Activated CD4-positive, alpha-beta T cell treated with anti-CD3 and anti-CD28 coated beads, Interleukin-2, amount 10 ng/mL, durations not matched to agents 24 days and 14 days (primary cell): Measurements from ENCODE around the gene RELCH. TPM values are rescaled to one million over a fixed set of nuclear protein-coding genes. Genes with fewer than 3 reads are reported as not detected.

ENCODE experiments used
- DNase-seq: peaks from one replicate; pipeline ENCODE4 v3.0.0; 2022
- H3K27ac Mint-ChIP-seq: one replicate; pipeline ENCODE4 v1.8.0; 2022; ENCODE audit warnings: mild to moderate bottlenecking, mixed read lengths
- H3K27me3 Mint-ChIP-seq: one replicate; pipeline ENCODE4 v1.8.0; 2022; ENCODE audit warnings: mixed read lengths
- H3K36me3 Mint-ChIP-seq: one replicate; pipeline ENCODE4 v1.8.0; 2022; ENCODE audit warnings: low read depth, mild to moderate bottlenecking, mixed read lengths
- H3K4me1 Mint-ChIP-seq: one replicate; pipeline ENCODE4 v1.8.0; 2021; ENCODE audit warnings: mixed read lengths
- H3K4me3 Mint-ChIP-seq: one replicate; pipeline ENCODE4 v1.8.0; 2022; ENCODE audit warnings: mild to moderate bottlenecking, moderate library complexity, mixed read lengths
- H3K9me3 Mint-ChIP-seq: one replicate; pipeline ENCODE4 v1.8.0; 2021; ENCODE audit warnings: mixed read lengths
- intact Hi-C: fragments of 100-400 bp; cut with micrococcal nuclease; formaldehyde crosslinking; loops from one replicate; pipeline ENCODE4 v1.15.1; 2023
- total RNA-seq: library from RNA; stranded (reverse); gene quantifications from 2 replicates; pipeline ENCODE4 v1.2.3, GENCODE V29; 2022

The RELCH gene
- total RNA-seq, 1 donor from 2014 or later, result 31.1 TPM

- no peak for DNase-seq
- peaks cover 4% of the 10 kb centered on the region for H3K4me1 Mint-ChIP-seq
- no peaks in the 10 kb centered on the region for H3K9me3 Mint-ChIP-seq
- H3K4me3 Mint-ChIP-seq, result no peak overlapping the region
- peaks cover 2% of the 10 kb centered on the region for H3K36me3 Mint-ChIP-seq
- intact Hi-C loops, result no loop called here
- H3K27ac Mint-ChIP-seq, result no peak overlapping the region
- H3K27me3 Mint-ChIP-seq, result no peaks in the 10 kb centered on the region
Observed at GRCh38 chr18:62175521-62175920, 11.5 kb upstream of the RELCH start.

- Mint-ChIP-seq H3K4me3 (no peak overlapping the region), H3K27me3 (no peaks in the 10 kb centered on the region), H3K27ac (no peak overlapping the region), H3K36me3 (peaks cover 2% of the 10 kb centered on the region), H3K9me3 (no peaks in the 10 kb centered on the region), H3K4me1 (peaks cover 4% of the 10 kb centered on the region)
- intact Hi-C loops, result no loop called here
- DNase-seq, result no peak
Observed at GRCh38 chr18:62177271-62177670, 9.8 kb upstream of the RELCH start.

- Mint-ChIP-seq H3K4me1 (peaks cover 8% of the 10 kb centered on the region), H3K27ac (no peak overlapping the region), H3K36me3 (peaks cover 5% of the 10 kb centered on the region), H3K27me3 (no peaks in the 10 kb centered on the region), H3K4me3 (no peak overlapping the region), H3K9me3 (no peaks in the 10 kb centered on the region)
- DNase-seq, result no peak
- intact Hi-C loops, result no loop called here
Observed at GRCh38 chr18:62179213-62179612, 7.8 kb upstream of the RELCH start.

- no peaks in the 10 kb centered on the region for H3K9me3 Mint-ChIP-seq
- intact Hi-C loops, result no loop called here
Observed at GRCh38 chr18:62182220-62182619, 4.8 kb upstream of the RELCH start.

GRCh38 chr18:62183578-62184195 is 3.4 kb upstream of the RELCH start:
- Mint-ChIP-seq H3K27me3 (no peaks in the 10 kb centered on the region), H3K27ac (no peak overlapping the region), H3K4me3 (no peak overlapping the region), H3K36me3 (peaks cover 14% of the 10 kb centered on the region), H3K9me3 (no peaks in the 10 kb centered on the region), H3K4me1 (peaks cover 22% of the 10 kb centered on the region)
- intact Hi-C loops, result loop anchor here (1.0 kb wide), 1 partner anchor 66 kb away; no protein-coding TSS in a partner anchor
- DNase-seq, result peak; percentile 87

More at GRCh38 chr18:62182220-62182619, 4.8 kb upstream of the RELCH start:
- no peak for DNase-seq
- H3K36me3 Mint-ChIP-seq, result peaks cover 10% of the 10 kb centered on the region
- no peak overlapping the region for H3K4me3 Mint-ChIP-seq
- no peaks in the 10 kb centered on the region for H3K27me3 Mint-ChIP-seq
- H3K4me1 Mint-ChIP-seq, result peaks cover 17% of the 10 kb centered on the region
- H3K27ac Mint-ChIP-seq, result no peak overlapping the region

- H3K4me3 Mint-ChIP-seq, result peak overlapping the region; percentile 100
Observed at GRCh38 chr18:62186499-62186773, 619 bp upstream of the RELCH start.

GRCh38 chr18:62187543-62188510 is 772 bp downstream of the RELCH start:
- peak overlapping the region; percentile 100 for H3K4me3 Mint-ChIP-seq
- H3K9me3 Mint-ChIP-seq, result peaks cover 5% of the 10 kb centered on the region
- peak; percentile 73 for DNase-seq
- peaks cover 38% of the 10 kb centered on the region for H3K36me3 Mint-ChIP-seq
- H3K27me3 Mint-ChIP-seq, result no peaks in the 10 kb centered on the region
- intact Hi-C loops, result loop anchor here (1.0 to 5.0 kb wide), 8 partner anchors 61 to 1234 kb away; partner anchors contain the start of genes PHLPP1, TNFRSF11A and VPS4B
- peaks cover 50% of the 10 kb centered on the region for H3K4me1 Mint-ChIP-seq
- H3K27ac Mint-ChIP-seq, result peak overlapping the region; percentile 97

More at GRCh38 chr18:62186499-62186773, 619 bp upstream of the RELCH start:
- Mint-ChIP-seq H3K36me3 (peaks cover 26% of the 10 kb centered on the region), H3K4me1 (peaks cover 39% of the 10 kb centered on the region), H3K27ac (peak overlapping the region; percentile 97), H3K27me3 (no peaks in the 10 kb centered on the region), H3K9me3 (no peaks in the 10 kb centered on the region)
- intact Hi-C loops, result loop anchor here (2.0 to 5.0 kb wide), 4 partner anchors 138 to 796 kb away; partner anchors contain the start of gene TNFRSF11A
- no peak for DNase-seq

- Mint-ChIP-seq H3K27ac (no peak overlapping the region), H3K27me3 (no peaks in the 10 kb centered on the region), H3K4me1 (peaks cover 54% of the 10 kb centered on the region), H3K36me3 (peaks cover 41% of the 10 kb centered on the region), H3K4me3 (peak overlapping the region; percentile 100), H3K9me3 (peaks cover 5% of the 10 kb centered on the region)
- no peak for DNase-seq
- intact Hi-C loops, result loop anchor here (5.0 kb wide), 1 partner anchor 793 kb away; no protein-coding TSS in a partner anchor
Observed at GRCh38 chr18:62189208-62189607, 2.2 kb downstream of the RELCH start.

GRCh38 chr18:62196079-62196478 is 9.0 kb downstream of the RELCH start:
- H3K4me1 Mint-ChIP-seq, result peaks cover 44% of the 10 kb centered on the region
- no peaks in the 10 kb centered on the region for H3K27me3 Mint-ChIP-seq

GRCh38 chr18:62196980-62197379 is 9.9 kb downstream of the RELCH start:
- no peak overlapping the region for H3K27ac Mint-ChIP-seq
- peaks cover 18% of the 10 kb centered on the region for H3K36me3 Mint-ChIP-seq
- H3K9me3 Mint-ChIP-seq, result peaks cover 5% of the 10 kb centered on the region
- intact Hi-C loops, result no loop called here
- H3K27me3 Mint-ChIP-seq, result no peaks in the 10 kb centered on the region
- no peak overlapping the region for H3K4me3 Mint-ChIP-seq
- H3K4me1 Mint-ChIP-seq, result peaks cover 38% of the 10 kb centered on the region
- no peak for DNase-seq

More at GRCh38 chr18:62196079-62196478, 9.0 kb downstream of the RELCH start:
- H3K4me3 Mint-ChIP-seq, result no peak overlapping the region
- no peak for DNase-seq
- H3K27ac Mint-ChIP-seq, result no peak overlapping the region
- H3K9me3 Mint-ChIP-seq, result peaks cover 5% of the 10 kb centered on the region
- intact Hi-C loops, result no loop called here
- peaks cover 22% of the 10 kb centered on the region for H3K36me3 Mint-ChIP-seq

GRCh38 chr18:62198259-62198658 is 11.2 kb downstream of the RELCH start:
- DNase-seq, result no peak
- Mint-ChIP-seq H3K36me3 (peaks cover 5% of the 10 kb centered on the region), H3K4me1 (peaks cover 25% of the 10 kb centered on the region), H3K27ac (no peak overlapping the region), H3K4me3 (no peak overlapping the region), H3K27me3 (no peaks in the 10 kb centered on the region), H3K9me3 (no peaks in the 10 kb centered on the region)
- intact Hi-C loops, result no loop called here

GRCh38 chr18:62199629-62200028 is 12.6 kb downstream of the RELCH start:
- Mint-ChIP-seq H3K36me3 (peaks cover 6% of the 10 kb centered on the region), H3K27me3 (no peaks in the 10 kb centered on the region), H3K4me1 (peaks cover 23% of the 10 kb centered on the region), H3K4me3 (no peak overlapping the region), H3K27ac (no peak overlapping the region), H3K9me3 (no peaks in the 10 kb centered on the region)
- intact Hi-C loops, result no loop called here
- no peak for DNase-seq

GRCh38 chr18:62200121-62200914 is 13.3 kb downstream of the RELCH start:
- intact Hi-C loops, result no loop called here
- Mint-ChIP-seq H3K36me3 (peaks cover 6% of the 10 kb centered on the region), H3K9me3 (no peaks in the 10 kb centered on the region), H3K4me1 (peaks cover 23% of the 10 kb centered on the region), H3K4me3 (no peak overlapping the region), H3K27me3 (no peaks in the 10 kb centered on the region), H3K27ac (no peak overlapping the region)
- DNase-seq, result no peak
